ENCODE data around the gene C12orf42. TPM values are rescaled to one million over a fixed set of nuclear protein-coding genes. Genes with fewer than 3 reads are reported as not detected.
A peak's percentile ranks its signal among the peaks of the same experiment; 100 is the strongest.

The C12orf42 gene
- total and polyA plus RNA-seq, 7 experiments from 2014 or later: 2.6 to 15.4 (median 7.9) TPM

- no peak for ATAC-seq
Observed at GRCh38 chr12:103308396-103308795, 187.4 kb downstream of the C12orf42 start.

GRCh38 chr12:103303484-103303883 lies 192.3 kb downstream of the C12orf42 start:
- ChIA-PET POLR2A (no interaction called here), CTCF (no interaction called here)
- no peaks in the 10 kb centered on the region for H3K9me3 ChIP-seq (ENCODE audit: control insufficient read depth in 2 of 3, low read length in 3 of 3)
- Mint-ChIP-seq H3K36me3 (peaks cover 0 to 16% (median 0%) of the 10 kb centered on the region in 5 donors), H3K9me3 (peaks cover 0 to 8% (median 0%) of the 10 kb centered on the region in 11 donors), H3K4me1 (no peaks in the 10 kb centered on the region), H3K27ac (no peak overlapping the region), H3K4me3 (no peak overlapping the region), H3K27me3 (peaks cover 0 to 7% (median 5%) of the 10 kb centered on the region in 5 donors)
- ATAC-seq (no peak), DNase-seq (no peak)
- H3K27ac ChIP-seq (ENCODE audit: low read depth, low read length): no peak overlapping the region
- no peaks in the 10 kb centered on the region for H3K36me3 ChIP-seq (ENCODE audit: control insufficient read depth in 2 of 3, insufficient read depth in 3 of 3, low read length in 3 of 3)
- intact Hi-C loops (cut with micrococcal nuclease): no loop called here
- no peak overlapping the region for H3K4me3 ChIP-seq (ENCODE audit: low read length)
- H3K4me1 ChIP-seq (ENCODE audit: control insufficient read depth in 2 of 2, insufficient read depth in 2 of 2, low read length in 2 of 2): no peaks in the 10 kb centered on the region
- H3K27me3 ChIP-seq (ENCODE audit: control insufficient read depth in 2 of 2, insufficient read depth in 2 of 2, low read length in 2 of 2): no peaks in the 10 kb centered on the region

More at GRCh38 chr12:103308396-103308795, 187.4 kb downstream of the C12orf42 start:
- H3K4me1 Mint-ChIP-seq: peaks cover 0 to 2% (median 0%) of the 10 kb centered on the region in 7 donors
- H3K9me3 Mint-ChIP-seq: peaks cover 0 to 6% (median 0%) of the 10 kb centered on the region in 11 donors
- Histone ChIP-seq H3K4me1 (ENCODE audit: control insufficient read depth in 2 of 2, insufficient read depth in 2 of 2, low read length in 2 of 2) (no peaks in the 10 kb centered on the region), H3K36me3 (ENCODE audit: control insufficient read depth in 2 of 3, insufficient read depth in 3 of 3, low read length in 3 of 3) (no peaks in the 10 kb centered on the region), H3K27ac (ENCODE audit: low read depth, low read length) (no peak overlapping the region), H3K4me3 (ENCODE audit: low read length) (no peak overlapping the region), H3K9me3 (ENCODE audit: control insufficient read depth in 2 of 3, low read length in 3 of 3) (no peaks in the 10 kb centered on the region), H3K27me3 (ENCODE audit: control insufficient read depth in 2 of 2, insufficient read depth in 2 of 2, low read length in 2 of 2) (no peaks in the 10 kb centered on the region)
- H3K4me3 Mint-ChIP-seq: no peak overlapping the region
- ChIA-PET POLR2A (no interaction called here), CTCF (no interaction called here)
- no peak overlapping the region for H3K27ac Mint-ChIP-seq
- no peaks in the 10 kb centered on the region for H3K27me3 Mint-ChIP-seq
- no peak for DNase-seq
- intact Hi-C loops (cut with micrococcal nuclease): no loop called here
- peaks cover 0 to 12% (median 0%) of the 10 kb centered on the region in 5 donors for H3K36me3 Mint-ChIP-seq

GRCh38 chr12:103301642-103302591 lies 193.9 kb downstream of the C12orf42 start:
- Histone ChIP-seq H3K4me1 (ENCODE audit: control insufficient read depth in 2 of 2, insufficient read depth in 2 of 2, low read length in 2 of 2) (no peaks in the 10 kb centered on the region), H3K36me3 (ENCODE audit: control insufficient read depth in 2 of 3, insufficient read depth in 3 of 3, low read length in 3 of 3) (no peaks in the 10 kb centered on the region), H3K27me3 (ENCODE audit: control insufficient read depth in 2 of 2, insufficient read depth in 2 of 2, low read length in 2 of 2) (no peaks in the 10 kb centered on the region), H3K27ac (ENCODE audit: low read depth, low read length) (no peak overlapping the region), H3K9me3 (ENCODE audit: control insufficient read depth in 2 of 3, low read length in 3 of 3) (no peaks in the 10 kb centered on the region), H3K4me3 (ENCODE audit: low read length) (no peak overlapping the region)
- ChIA-PET POLR2A (no interaction called here), CTCF (no interaction called here)
- intact Hi-C loops (cut with micrococcal nuclease): no loop called here
- no peak for ATAC-seq
- Mint-ChIP-seq H3K27ac (no peak overlapping the region), H3K9me3 (peaks cover 0 to 4% (median 2%) of the 10 kb centered on the region in 11 donors), H3K4me1 (no peaks in the 10 kb centered on the region), H3K4me3 (no peak overlapping the region), H3K27me3 (peaks cover 0 to 9% (median 5%) of the 10 kb centered on the region in 5 donors), H3K36me3 (peaks cover 0 to 16% (median 0%) of the 10 kb centered on the region in 5 donors)
- no peak for DNase-seq

- Mint-ChIP-seq H3K27ac (no peak overlapping the region), H3K9me3 (peaks cover 0 to 24% (median 6%) of the 10 kb centered on the region in 11 donors), H3K36me3 (peaks cover 0 to 4% (median 0%) of the 10 kb centered on the region in 5 donors), H3K27me3 (peaks cover 0 to 4% (median 0%) of the 10 kb centered on the region in 5 donors), H3K4me3 (no peak overlapping the region), H3K4me1 (no peaks in the 10 kb centered on the region)
- ATAC-seq (no peak), DNase-seq (no peak)
- ChIA-PET CTCF (no interaction called here), POLR2A (no interaction called here)
- no peaks in the 10 kb centered on the region for H3K27me3 ChIP-seq (ENCODE audit: control insufficient read depth in 2 of 2, insufficient read depth in 2 of 2, low read length in 2 of 2)
- no peak overlapping the region for H3K27ac ChIP-seq (ENCODE audit: low read depth, low read length)
- intact Hi-C loops (cut with micrococcal nuclease): no loop called here
- H3K4me3 ChIP-seq (ENCODE audit: low read length): no peak overlapping the region
- H3K9me3 ChIP-seq (ENCODE audit: control insufficient read depth in 2 of 3, low read length in 3 of 3): peaks cover 0 to 6% (median 0%) of the 10 kb centered on the region in 3 experiments
- no peaks in the 10 kb centered on the region for H3K36me3 ChIP-seq (ENCODE audit: control insufficient read depth in 2 of 3, insufficient read depth in 3 of 3, low read length in 3 of 3)
- H3K4me1 ChIP-seq (ENCODE audit: control insufficient read depth in 2 of 2, insufficient read depth in 2 of 2, low read length in 2 of 2): no peaks in the 10 kb centered on the region
Observed at GRCh38 chr12:103288016-103288415, 207.8 kb downstream of the C12orf42 start.

- Histone ChIP-seq H3K27me3 (ENCODE audit: control insufficient read depth in 2 of 2, insufficient read depth in 2 of 2, low read length in 2 of 2) (no peaks in the 10 kb centered on the region), H3K27ac (ENCODE audit: low read depth, low read length) (no peak overlapping the region), H3K4me1 (ENCODE audit: control insufficient read depth in 2 of 2, insufficient read depth in 2 of 2, low read length in 2 of 2) (no peaks in the 10 kb centered on the region), H3K4me3 (ENCODE audit: low read length) (no peak overlapping the region), H3K9me3 (ENCODE audit: control insufficient read depth in 2 of 3, low read length in 3 of 3) (no peaks in the 10 kb centered on the region), H3K36me3 (ENCODE audit: control insufficient read depth in 2 of 3, insufficient read depth in 3 of 3, low read length in 3 of 3) (no peaks in the 10 kb centered on the region)
- Mint-ChIP-seq H3K27me3 (peaks cover 0 to 6% (median 0%) of the 10 kb centered on the region in 5 donors), H3K4me1 (peaks cover 0 to 22% (median 5%) of the 10 kb centered on the region in 7 donors), H3K36me3 (no peaks in the 10 kb centered on the region), H3K4me3 (no peak overlapping the region), H3K27ac (peak overlapping the region in 1 of 9 donors; percentile 23), H3K9me3 (peaks cover 0 to 5% (median 0%) of the 10 kb centered on the region in 11 donors)
- no peak for DNase-seq
- CTCF ChIA-PET: no interaction called here
- ATAC-seq: no peak
- intact Hi-C loops (cut with micrococcal nuclease): no loop called here
- POLR2A ChIA-PET: no interaction called here
Observed at GRCh38 chr12:103282124-103282523, 213.6 kb downstream of the C12orf42 start.

- peak in 3 of 9 donors; percentile 1 to 26 (median 10) for DNase-seq
Observed at GRCh38 chr12:103279444-103279843, 216.3 kb downstream of the C12orf42 start.

More at GRCh38 chr12:103279444-103279843, 216.3 kb downstream of the C12orf42 start:
- H3K4me1 Mint-ChIP-seq: peaks cover 0 to 22% (median 5%) of the 10 kb centered on the region in 7 donors
- H3K36me3 Mint-ChIP-seq: no peaks in the 10 kb centered on the region
- POLR2A ChIA-PET: interaction anchor here (0.6 kb wide), 1 partner anchor 139 kb away, joined by 3 read pairs; no protein-coding TSS in a partner anchor
- Histone ChIP-seq H3K27ac (ENCODE audit: low read depth, low read length) (no peak overlapping the region), H3K27me3 (ENCODE audit: control insufficient read depth in 2 of 2, insufficient read depth in 2 of 2, low read length in 2 of 2) (no peaks in the 10 kb centered on the region), H3K9me3 (ENCODE audit: control insufficient read depth in 2 of 3, low read length in 3 of 3) (no peaks in the 10 kb centered on the region), H3K4me1 (ENCODE audit: control insufficient read depth in 2 of 2, insufficient read depth in 2 of 2, low read length in 2 of 2) (no peaks in the 10 kb centered on the region), H3K36me3 (ENCODE audit: control insufficient read depth in 2 of 3, insufficient read depth in 3 of 3, low read length in 3 of 3) (no peaks in the 10 kb centered on the region), H3K4me3 (ENCODE audit: low read length) (no peak overlapping the region)
- CTCF ChIA-PET: no interaction called here
- peaks cover 0 to 11% (median 0%) of the 10 kb centered on the region in 5 donors for H3K27me3 Mint-ChIP-seq
- peak overlapping the region in 1 of 10 donors; percentile 44 for H3K4me3 Mint-ChIP-seq
- peaks cover 0 to 2% (median 0%) of the 10 kb centered on the region in 11 donors for H3K9me3 Mint-ChIP-seq
- no peak for ATAC-seq
- intact Hi-C loops (cut with micrococcal nuclease): loop anchor here in 1 of 2 donors (1.0 to 10.0 kb wide), 3 partner anchors 10 to 325 kb away; partner anchors contain the start of genes ASCL1 and C12orf42
- peak overlapping the region in 2 of 9 donors; percentile 3 to 67 for H3K27ac Mint-ChIP-seq
